Esophagus squamous epithelium (tissue), 5 donors: ENCODE results near the gene NUDT8. TPM values are rescaled to one million over a fixed set of nuclear protein-coding genes. Genes with fewer than 3 reads are reported as not detected.

Experiments used
- DNase-seq: peaks from one replicate; lab custom pipeline; 2025; lab: John Stamatoyannopoulos, UW
- H3K27ac ChIP-seq, 4 donors: fragments of 200-600 bp; sonication (generic); one replicate each; pipeline ENCODE4 v1.5.1; 2016 to 2019; ENCODE audit warnings: mild to moderate bottlenecking in 1 of 4
- H3K27me3 ChIP-seq, 4 donors: fragments of 200-600 bp; sonication (generic); 1 replicate in 3 of 4; 2 replicates in 1 of 4; pipeline versions ENCODE4 v1.5.1 to v1.6.0; 2017 to 2021; ENCODE audit warnings: antibody characterized with exemption in 1 of 4
- H3K36me3 ChIP-seq, 3 donors: fragments of 200-600 bp; sonication (generic); one replicate each; pipeline ENCODE4 v1.5.1; 2016 to 2019
- H3K4me1 ChIP-seq, 3 donors: fragments of 200-600 bp; sonication (generic); one replicate each; pipeline ENCODE4 v1.5.1; 2017 to 2019
- H3K4me3 ChIP-seq, 4 donors: fragments of 200-600 bp; sonication (generic); 1 replicate in 3 of 4; 2 replicates in 1 of 4; pipeline ENCODE4 v1.5.1; 2016 to 2019; ENCODE audit warnings: mild to moderate bottlenecking in 2 of 4, moderate library complexity in 1 of 4
- H3K9me3 ChIP-seq, 3 donors: fragments of 200-600 bp; sonication (generic); one replicate each; pipeline ENCODE4 v1.5.1; 2016 to 2019
- CTCF ChIP-seq, 6 experiments: fragments of 450-650 bp in 4 of 6; fragments of 200-600 bp in 2 of 6; sonication (generic) in 2 of 6; IDR thresholded peaks; one replicate each; pipeline ENCODE4 v1.5.1; 2016 to 2019; ENCODE audit warnings: antibody characterized with exemption in 6 of 6, mild to moderate bottlenecking in 4 of 6, moderate library complexity in 4 of 6
- POLR2A ChIP-seq, 4 donors: fragments of 450-650 bp; IDR thresholded peaks; one replicate each; pipeline ENCODE4 v1.6.1; 2017; ENCODE audit warnings: antibody characterized with exemption in 4 of 4, mild to moderate bottlenecking in 4 of 4, moderate library complexity in 3 of 4
- WGBS, 2 donors: methylation state at CpG; one replicate each; pipeline ENCODE4 v1.1.5; 2018; 5-methylcytosine and 5-hydroxymethylcytosine counted together
- intact Hi-C: fragments of 100-400 bp; cut with DNase I; formaldehyde crosslinking; loops from one replicate; pipeline ENCODE4 v1.15.0; 2022
- total RNA-seq, 4 donors: library from RNA; depleted of rRNA; stranded (reverse); fragments of >200 nt; gene quantifications; one replicate each; pipeline ENCODE4 v1.1.0, GENCODE V29; 2016
- donor health status: DM: yes; HTN: yes; CAD: no.

The NUDT8 gene
- total RNA-seq, 4 donors from 2014 or later = 37.5 to 68.0 (median 47.0) TPM

- DNase-seq = no peak
- peak overlapping the region in 3 of 4 donors; percentile 78 to 89 (median 85) for H3K27ac ChIP-seq
- WGBS, 2 donors = 64 to 73% methylated on average over 2 to 5 of the region's 7 CpGs
- H3K36me3 ChIP-seq = no peaks in the 10 kb centered on the region
- intact Hi-C loops = no loop called here
- no peaks in the 10 kb centered on the region for H3K9me3 ChIP-seq
- TF ChIP-seq CTCF (IDR thresholded peaks at IDR 0.05) = no peak
- TF ChIP-seq POLR2A (IDR thresholded peaks at IDR 0.05) = no peak
- H3K4me3 ChIP-seq = peak overlapping the region; percentile 44 to 59 (median 55)
- H3K27me3 ChIP-seq = peaks cover 0 to 28% (median 0%) of the 10 kb centered on the region in 4 donors
- peaks cover 8 to 51% (median 9%) of the 10 kb centered on the region in 3 donors for H3K4me1 ChIP-seq
Observed at GRCh38 chr11:67673358-67673757, 43.6 kb upstream of the NUDT8 start.

- intact Hi-C loops = no loop called here
- peaks cover 0 to 16% (median 0%) of the 10 kb centered on the region in 3 donors for H3K36me3 ChIP-seq
- 51 to 69% methylated on average over 3 of the region's 8 CpGs for WGBS, 2 donors
- H3K9me3 ChIP-seq = no peaks in the 10 kb centered on the region
- no peak overlapping the region for H3K4me3 ChIP-seq
- no peak for DNase-seq
- peaks cover 8 to 51% (median 9%) of the 10 kb centered on the region in 3 donors for H3K4me1 ChIP-seq
- no peak for TF ChIP-seq POLR2A (IDR thresholded peaks at IDR 0.05)
- no peak for TF ChIP-seq CTCF (IDR thresholded peaks at IDR 0.05)
- H3K27me3 ChIP-seq = peaks cover 0 to 31% (median 0%) of the 10 kb centered on the region in 4 donors
- H3K27ac ChIP-seq = no peak overlapping the region
Observed at GRCh38 chr11:67671211-67671520, 41.4 kb upstream of the NUDT8 start.

GRCh38 chr11:67670316-67671210 lies 40.8 kb upstream of the NUDT8 start:
- no peak for DNase-seq
- no peaks in the 10 kb centered on the region for H3K9me3 ChIP-seq
- intact Hi-C loops = no loop called here

GRCh38 chr11:67668192-67668551 lies 38.4 kb upstream of the NUDT8 start:
- no peak for DNase-seq
- peaks cover 0 to 46% (median 0%) of the 10 kb centered on the region in 3 donors for H3K36me3 ChIP-seq
- peaks cover 0 to 26% (median 0%) of the 10 kb centered on the region in 3 donors for H3K4me1 ChIP-seq
- intact Hi-C loops = no loop called here
- no peak overlapping the region for H3K4me3 ChIP-seq
- peaks cover 0 to 7% (median 0%) of the 10 kb centered on the region in 4 donors for H3K27me3 ChIP-seq
- WGBS, 2 donors = 61 to 63% methylated on average over 3 to 5 of the region's 5 CpGs
- H3K9me3 ChIP-seq = no peaks in the 10 kb centered on the region
- TF ChIP-seq POLR2A (IDR thresholded peaks at IDR 0.05) (no peak), CTCF (IDR thresholded peaks at IDR 0.05) (no peak)
- no peak overlapping the region for H3K27ac ChIP-seq

More at GRCh38 chr11:67670316-67671210, 40.8 kb upstream of the NUDT8 start:
- no peak overlapping the region for H3K27ac ChIP-seq
- TF ChIP-seq CTCF (IDR thresholded peaks at IDR 0.05) (no peak), POLR2A (IDR thresholded peaks at IDR 0.05) (no peak)
- peaks cover 0 to 22% (median 0%) of the 10 kb centered on the region in 3 donors for H3K36me3 ChIP-seq
- H3K4me3 ChIP-seq = no peak overlapping the region
- peaks cover 8 to 48% (median 8%) of the 10 kb centered on the region in 3 donors for H3K4me1 ChIP-seq
- peaks cover 0 to 30% (median 0%) of the 10 kb centered on the region in 4 donors for H3K27me3 ChIP-seq
- 82 to 83% methylated on average over 2 to 4 of the region's 23 CpGs for WGBS, 2 donors
